ENCODE measurements around the gene PCNX2. TPM values are rescaled to one million over a fixed set of nuclear protein-coding genes. Genes with fewer than 3 reads are reported as not detected.

PCNX2 gene
- total and polyA plus RNA-seq, 2 experiments from 2014 or later = 42.9 to 88.3 TPM

GRCh38 chr1:232978815-232979214, 316.7 kb downstream of the PCNX2 start:
- no peaks in the 10 kb centered on the region for H3K79me2 ChIP-seq (replicated peaks; ENCODE audit: insufficient read depth)
- H4K20me1 ChIP-seq (replicated peaks; ENCODE audit: insufficient read depth) = 0 out of 2 replicates have a peak, but pooled peaks cover 6% of the 10 kb centered on the region
- DNase-seq (ENCODE audit: low spot score) (no peak), ATAC-seq (no peak)
- H3F3A ChIP-seq (replicated peaks; ENCODE audit: low read depth) = no peaks in the 10 kb centered on the region
- H3K4me1 ChIP-seq (ENCODE audit: insufficient read depth) = peaks cover 5% of the 10 kb centered on the region
- Mint-ChIP-seq H3K9me3 (no peaks in the 10 kb centered on the region), H3K4me1 (peaks cover 10% of the 10 kb centered on the region), H3K27ac (no peak overlapping the region), H3K4me3 (no peak overlapping the region), H3K36me3 (ENCODE audit: low read depth) (peaks cover 34% of the 10 kb centered on the region), H3K27me3 (ENCODE audit: insufficient read depth, low read depth, poor library complexity) (peaks cover 5% of the 10 kb centered on the region)
- TF ChIP-seq EZH2 (IDR thresholded peaks at IDR 0.05; ENCODE audit: low read depth, unreplicated experiment) (no peak), ZNF331 (CRISPR knock-in tag; IDR thresholded peaks at IDR 0.05; ENCODE audit: low read depth) (no peak), CREB1 (CRISPR knock-in tag; IDR thresholded peaks at IDR 0.05; ENCODE audit: low read depth) (no peak), CTCF (conservative IDR thresholded peaks at IDR 0.05; ENCODE audit: low read depth in 2 of 2) (no peak), POLR2AphosphoS5 (IDR thresholded peaks at IDR 0.05; ENCODE audit: low read depth) (no peak), STAT1 (IDR thresholded peaks at IDR 0.05; ENCODE audit: unreplicated experiment) (no peak), ETS1 (IDR thresholded peaks at IDR 0.05) (no peak), ZNF114 (CRISPR knock-in tag; IDR thresholded peaks at IDR 0.05) (no peak), REST (IDR thresholded peaks at IDR 0.05; ENCODE audit: unreplicated experiment) (no peak), EZH2phosphoT487 (IDR thresholded peaks at IDR 0.05; ENCODE audit: unreplicated experiment) (no peak), JUNB (IDR thresholded peaks at IDR 0.05; ENCODE audit: unreplicated experiment) (no peak), ZNF462 (CRISPR knock-in tag; IDR thresholded peaks at IDR 0.05) (no peak), NANOG (IDR thresholded peaks at IDR 0.05; ENCODE audit: borderline replicate concordance) (no peak)
- H3K36me3 ChIP-seq (ENCODE audit: insufficient read depth) = no peaks in the 10 kb centered on the region
- H3K27ac ChIP-seq (ENCODE audit: low read depth) = no peak overlapping the region
- no peaks in the 10 kb centered on the region for H3K9me2 ChIP-seq (ENCODE audit: insufficient read depth)
- H3K4me3 ChIP-seq = no peak overlapping the region
- H3K4me2 ChIP-seq = no peak overlapping the region
- H3K27me3 ChIP-seq (ENCODE audit: insufficient read depth) = no peaks in the 10 kb centered on the region
- H2AFZ ChIP-seq = no peak overlapping the region
